Stimulated activated naive CD8-positive, alpha-beta T cell treated with anti-CD3 and anti-CD28 coated beads, Interleukin-15, amount 100 ng/mL, for 72 hours (primary cell): ENCODE measurements around the gene PLA2G3.
"Not testable (repeated sequence)": the region's sequence is repeated elsewhere in the genome, so short reads cannot be mapped to it uniquely, and the experiment has no call there.

ENCODE experiments used
- ATAC-seq: fragments of 150-1000 bp; cut with Tn5 transposase; 2 replicates; pipeline ENCODE4 v1.10.0; 2021; ENCODE audit warnings: mild to moderate bottlenecking, moderate library complexity
- DNase-seq, 2 donors: peaks; one replicate each; pipeline ENCODE4 v3.0.0; 2021 to 2022
- H3K27ac Mint-ChIP-seq, 2 donors: one replicate each; pipeline ENCODE4 v1.8.0; 2022; ENCODE audit warnings: mild to moderate bottlenecking in 2 of 2, mixed read lengths in 2 of 2, moderate library complexity in 2 of 2
- H3K27me3 Mint-ChIP-seq: one replicate; pipeline ENCODE4 v1.8.0; 2022; ENCODE audit warnings: mixed read lengths
- H3K4me1 Mint-ChIP-seq: one replicate; pipeline ENCODE4 v1.8.0; 2022; ENCODE audit warnings: mild to moderate bottlenecking, mixed read lengths
- H3K4me3 Mint-ChIP-seq, 2 donors: one replicate each; pipeline ENCODE4 v1.8.0; 2022; ENCODE audit warnings: mild to moderate bottlenecking in 2 of 2, mixed read lengths in 2 of 2, moderate library complexity in 1 of 2
- H3K9me3 Mint-ChIP-seq, 2 donors: one replicate each; pipeline ENCODE4 v1.8.0; 2022; ENCODE audit warnings: mixed read lengths in 2 of 2

The PLA2G3 gene

DNA sequence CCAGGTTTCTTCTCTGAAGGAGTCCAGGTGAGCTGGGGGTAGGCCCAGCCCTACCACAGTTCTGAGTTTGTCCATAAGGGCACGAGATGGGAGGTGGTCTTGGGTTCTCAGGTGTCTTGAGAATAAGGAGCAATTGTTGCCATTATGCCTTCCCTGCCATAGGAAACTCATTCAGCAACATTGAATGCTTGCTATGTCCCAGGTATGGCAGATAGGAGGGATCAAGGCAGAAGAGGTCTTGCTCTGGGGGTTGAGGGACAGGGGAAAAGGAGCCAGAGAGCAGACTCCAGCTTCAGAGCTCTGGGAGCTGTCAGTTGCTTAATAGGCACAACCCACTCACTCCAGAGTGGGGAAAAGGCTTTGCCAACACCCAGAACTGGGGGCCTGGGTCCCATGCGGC lies 37.2 kb downstream of the PLA2G3 start:
- ATAC-seq (no peak), DNase-seq (no peak)
- H3K9me3 Mint-ChIP-seq = no peaks in the 10 kb centered on the region
- no peak overlapping the region for H3K4me3 Mint-ChIP-seq
- H3K27me3 Mint-ChIP-seq = no peaks in the 10 kb centered on the region
- H3K27ac Mint-ChIP-seq = peak overlapping the region in 1 of 2 donors; percentile 42
- peaks cover 23% of the 10 kb centered on the region for H3K4me1 Mint-ChIP-seq

DNA sequence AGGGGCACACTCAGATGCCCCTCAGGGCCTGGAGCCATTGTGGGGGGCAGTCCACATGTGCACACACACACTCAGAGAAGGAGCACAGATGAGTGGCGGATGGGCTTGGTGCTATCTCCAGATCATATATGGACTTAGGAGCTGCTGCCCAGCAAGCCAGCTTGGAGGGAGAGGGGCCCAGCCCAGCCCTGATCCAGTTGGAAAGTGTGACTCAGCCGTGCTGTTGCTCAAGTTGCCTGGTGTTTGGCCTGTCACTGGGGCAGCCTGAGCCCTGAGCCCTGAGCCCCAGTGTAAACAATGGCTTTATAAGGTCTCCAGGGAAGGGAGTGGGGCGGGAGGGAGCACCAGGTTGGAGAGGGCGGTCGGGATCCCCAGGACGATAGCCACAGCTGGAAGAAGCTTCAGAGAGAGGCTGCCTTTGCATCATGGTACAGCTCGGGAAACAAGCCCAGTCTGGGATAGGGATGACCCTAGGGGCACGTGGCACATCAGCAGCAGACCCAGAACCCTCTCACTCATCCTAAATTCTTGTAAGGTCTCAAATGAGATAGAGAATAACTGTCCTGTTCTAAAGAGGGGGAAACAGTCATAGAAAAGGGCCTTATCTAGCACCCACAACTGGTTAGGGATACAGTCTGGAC lies 37.7 kb downstream of the PLA2G3 start:
- Mint-ChIP-seq H3K27me3 (no peaks in the 10 kb centered on the region), H3K4me1 (peaks cover 18% of the 10 kb centered on the region), H3K4me3 (no peak overlapping the region), H3K27ac (peak overlapping the region in 1 of 2 donors; percentile 42), H3K9me3 (no peaks in the 10 kb centered on the region)
- no peak for ATAC-seq
- no peak for DNase-seq

DNA sequence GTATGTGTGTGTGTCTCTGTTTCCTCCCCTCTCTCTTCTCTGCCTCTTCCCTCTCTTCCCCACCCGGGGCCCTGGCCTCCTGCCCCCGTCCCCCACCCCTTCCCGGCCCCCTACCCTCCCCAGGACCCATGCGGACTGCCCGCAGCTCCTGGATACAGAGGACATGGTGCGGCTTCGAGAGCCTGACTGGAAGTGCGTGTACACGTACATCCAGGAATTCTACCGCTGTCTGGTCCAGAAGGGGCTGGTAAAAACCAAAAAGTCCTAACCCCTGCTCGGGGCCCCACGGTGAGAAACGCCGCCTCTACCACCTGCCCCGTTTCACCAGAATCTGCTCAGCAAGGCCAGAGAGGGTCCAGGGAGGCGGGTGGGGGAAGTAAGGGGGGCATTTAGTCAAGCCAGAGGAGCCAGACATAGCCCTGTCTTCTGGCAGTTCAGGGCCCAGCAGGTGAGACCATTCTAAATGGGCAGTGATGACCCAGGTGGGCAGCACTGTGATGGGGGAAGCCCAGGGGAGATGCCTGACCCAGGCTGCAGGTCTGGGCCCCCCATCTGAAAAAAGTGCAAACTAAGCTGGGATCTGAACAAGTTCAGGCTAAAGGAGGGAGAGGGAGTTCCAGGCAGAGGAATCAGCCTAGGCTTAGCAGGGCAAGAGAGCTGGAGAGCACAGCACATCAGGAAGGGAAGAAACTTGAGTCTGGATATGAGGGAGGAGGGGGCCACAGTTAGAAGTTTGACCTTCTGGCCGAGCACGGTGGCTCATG lies 39.4 kb downstream of the PLA2G3 start:
- H3K9me3 Mint-ChIP-seq = no peaks in the 10 kb centered on the region
- DNase-seq = no peak
- no peak overlapping the region for H3K4me3 Mint-ChIP-seq
- no peak overlapping the region for H3K27ac Mint-ChIP-seq
- no peaks in the 10 kb centered on the region for H3K27me3 Mint-ChIP-seq
- no peak for ATAC-seq
- peaks cover 1% of the 10 kb centered on the region for H3K4me1 Mint-ChIP-seq

DNA sequence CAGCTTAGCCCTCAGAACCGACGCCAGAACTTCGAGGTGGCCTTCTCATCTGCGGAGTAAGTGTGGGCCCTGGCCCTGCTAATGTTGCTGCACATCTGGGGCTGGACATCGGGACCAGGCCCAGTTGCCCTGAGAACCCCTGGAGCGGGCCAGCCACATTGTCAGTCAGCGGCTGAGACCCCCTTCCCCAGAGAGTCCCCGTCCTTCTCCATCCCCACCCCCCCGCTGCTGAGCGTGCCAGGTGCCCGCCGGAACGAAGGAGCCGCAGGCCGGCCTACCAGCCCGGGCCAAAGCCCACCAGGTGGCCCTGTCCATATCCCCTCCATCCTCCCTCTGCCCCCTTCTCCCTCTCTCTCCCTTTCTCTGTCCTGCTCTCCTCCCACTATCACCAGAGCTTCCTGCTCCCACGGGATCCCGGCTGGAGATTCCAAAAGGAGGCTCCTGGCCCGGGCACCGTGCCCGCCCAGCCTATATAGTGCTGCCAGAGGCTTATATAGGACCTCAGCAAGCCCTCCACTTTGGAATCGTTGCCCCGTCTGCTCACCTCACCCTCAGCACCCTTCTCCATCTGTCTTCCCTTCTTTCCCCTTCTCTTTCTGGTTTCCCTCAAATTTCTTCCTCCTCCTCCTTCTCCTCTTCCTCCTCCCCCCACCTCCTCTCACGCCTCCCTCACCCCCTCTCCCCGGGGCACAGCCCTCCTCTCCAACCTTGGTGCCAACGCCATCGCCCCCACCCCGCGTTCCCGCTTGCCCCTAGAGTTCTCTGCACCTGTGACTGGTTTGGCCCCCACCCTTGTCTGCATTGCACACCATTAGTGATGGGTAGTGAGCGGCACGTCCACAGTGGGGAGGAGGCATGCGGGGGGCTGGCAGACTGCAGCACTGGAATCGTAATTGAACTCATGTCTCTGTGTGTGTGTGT lies 40.2 kb downstream of the PLA2G3 start:
- H3K27ac Mint-ChIP-seq = no peak overlapping the region
- H3K4me3 Mint-ChIP-seq = no peak overlapping the region
- H3K9me3 Mint-ChIP-seq = no peaks in the 10 kb centered on the region
- DNase-seq (no peak), ATAC-seq (peak; percentile 6)
- H3K4me1 Mint-ChIP-seq = no peaks in the 10 kb centered on the region
- no peaks in the 10 kb centered on the region for H3K27me3 Mint-ChIP-seq

DNA sequence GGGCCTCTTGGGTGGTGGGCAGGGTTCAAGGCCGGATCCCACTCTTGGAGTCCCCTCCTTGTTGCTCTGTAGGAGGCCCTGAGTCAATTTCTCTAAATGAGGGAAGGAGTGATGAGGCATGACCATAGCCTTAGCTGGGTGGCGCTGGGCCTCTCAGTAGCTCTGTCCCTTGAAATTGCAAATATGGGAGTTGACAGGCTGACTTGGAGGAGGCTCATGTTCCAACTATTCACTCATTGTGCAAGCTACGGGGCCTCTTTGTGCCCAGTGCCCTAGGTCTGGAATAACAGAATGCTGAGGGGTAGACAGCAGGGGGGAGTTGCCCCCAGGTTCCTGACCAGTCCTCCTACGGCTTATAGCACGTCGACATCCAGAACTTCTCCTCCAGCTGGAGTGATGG lies 40.9 kb downstream of the PLA2G3 start:
- ATAC-seq = no peak
- no peak for DNase-seq
- no peaks in the 10 kb centered on the region for H3K27me3 Mint-ChIP-seq
- H3K27ac Mint-ChIP-seq = no peak overlapping the region
- H3K9me3 Mint-ChIP-seq = no peaks in the 10 kb centered on the region
- no peak overlapping the region for H3K4me3 Mint-ChIP-seq
- H3K4me1 Mint-ChIP-seq = no peaks in the 10 kb centered on the region

DNA sequence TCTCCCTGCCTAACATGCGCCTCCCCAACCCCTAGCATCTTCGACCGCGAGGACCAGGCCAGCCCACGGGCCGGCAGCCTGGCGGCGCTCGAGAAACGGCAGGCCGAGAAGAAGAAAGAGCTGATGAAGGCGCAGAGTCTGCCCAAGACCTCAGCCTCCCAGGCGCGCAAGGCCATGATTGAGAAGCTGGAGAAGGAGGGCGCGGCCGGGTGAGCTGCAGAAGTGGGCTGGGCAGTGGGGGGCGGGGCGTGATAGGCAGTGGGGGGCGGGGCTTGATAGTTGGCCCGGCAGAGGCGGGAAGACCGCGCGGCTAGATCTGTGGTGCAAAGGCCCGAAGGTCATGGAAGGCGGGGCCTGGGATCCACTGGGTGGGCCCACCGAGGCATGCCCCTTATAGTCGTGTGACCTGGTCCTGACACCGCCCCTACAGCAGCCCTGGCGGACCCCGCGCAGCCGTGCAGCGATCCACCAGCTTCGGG lies 41.6 kb downstream of the PLA2G3 start:
- ATAC-seq = no peak
- Mint-ChIP-seq H3K4me3 (no peak overlapping the region), H3K27me3 (no peaks in the 10 kb centered on the region), H3K27ac (peak overlapping the region in 1 of 2 donors; percentile 90), H3K4me1 (no peaks in the 10 kb centered on the region), H3K9me3 (no peaks in the 10 kb centered on the region)
- DNase-seq = no peak

DNA sequence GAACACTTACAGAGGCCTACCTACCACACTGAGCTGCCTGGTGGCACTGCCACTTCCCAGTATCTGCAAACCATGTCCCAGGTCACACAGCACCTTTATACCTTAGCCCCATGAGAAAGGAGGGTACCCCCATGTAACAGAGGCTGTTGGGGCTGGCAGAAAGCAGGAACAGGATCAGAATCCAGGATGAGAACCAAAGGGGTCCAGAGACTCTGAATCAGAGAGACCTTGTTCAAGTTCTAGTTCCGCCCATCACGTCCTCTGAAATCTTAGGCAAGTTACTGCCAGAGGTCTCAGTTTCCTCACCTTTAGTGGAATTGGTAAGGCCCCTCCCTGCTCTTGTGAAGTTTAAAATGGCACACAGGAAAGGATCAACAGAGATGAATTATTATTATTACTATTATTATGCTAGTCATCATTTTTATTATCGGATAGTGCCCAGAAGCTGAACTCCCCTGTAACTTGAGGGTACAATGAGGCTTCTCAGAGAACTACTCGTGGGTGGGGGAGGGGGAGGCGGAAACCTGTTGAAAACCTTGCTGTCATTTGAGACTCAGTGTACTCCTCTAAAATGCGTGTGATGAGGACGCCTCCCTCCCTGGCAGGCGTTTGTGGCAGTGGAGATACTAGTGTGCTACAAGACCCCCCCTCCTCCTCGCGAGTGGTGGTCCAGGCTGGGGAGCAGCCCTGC lies 42.2 kb downstream of the PLA2G3 start:
- ATAC-seq = no peak
- Mint-ChIP-seq H3K4me3 (no peak overlapping the region), H3K27ac (peak overlapping the region in 1 of 2 donors; percentile 90), H3K9me3 (no peaks in the 10 kb centered on the region), H3K27me3 (no peaks in the 10 kb centered on the region), H3K4me1 (no peaks in the 10 kb centered on the region)
- no peak for DNase-seq

DNA sequence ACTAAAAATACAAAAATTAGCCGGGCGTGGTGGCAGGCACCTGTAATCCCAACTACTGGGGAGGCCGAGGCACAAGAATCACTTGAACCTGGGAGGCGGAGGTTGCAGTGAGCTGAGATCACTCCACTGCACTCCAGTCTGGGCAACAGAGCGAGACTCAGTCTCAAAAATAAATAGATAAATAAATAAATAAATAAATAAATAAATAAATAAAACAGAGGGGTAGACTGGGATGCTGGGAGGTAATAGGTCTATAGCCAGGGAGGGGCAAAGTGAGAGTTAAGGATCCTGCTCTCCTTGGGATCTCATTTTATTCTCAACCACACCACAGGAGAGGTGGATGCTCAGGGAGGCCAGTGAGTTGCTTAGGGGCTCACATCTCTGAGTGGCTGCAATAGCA lies 42.8 kb downstream of the PLA2G3 start:
- H3K27me3 Mint-ChIP-seq, H3K9me3 Mint-ChIP-seq, H3K4me3 Mint-ChIP-seq, DNase-seq, H3K27ac Mint-ChIP-seq, ATAC-seq, H3K4me1 Mint-ChIP-seq: not testable (repeated sequence)

DNA sequence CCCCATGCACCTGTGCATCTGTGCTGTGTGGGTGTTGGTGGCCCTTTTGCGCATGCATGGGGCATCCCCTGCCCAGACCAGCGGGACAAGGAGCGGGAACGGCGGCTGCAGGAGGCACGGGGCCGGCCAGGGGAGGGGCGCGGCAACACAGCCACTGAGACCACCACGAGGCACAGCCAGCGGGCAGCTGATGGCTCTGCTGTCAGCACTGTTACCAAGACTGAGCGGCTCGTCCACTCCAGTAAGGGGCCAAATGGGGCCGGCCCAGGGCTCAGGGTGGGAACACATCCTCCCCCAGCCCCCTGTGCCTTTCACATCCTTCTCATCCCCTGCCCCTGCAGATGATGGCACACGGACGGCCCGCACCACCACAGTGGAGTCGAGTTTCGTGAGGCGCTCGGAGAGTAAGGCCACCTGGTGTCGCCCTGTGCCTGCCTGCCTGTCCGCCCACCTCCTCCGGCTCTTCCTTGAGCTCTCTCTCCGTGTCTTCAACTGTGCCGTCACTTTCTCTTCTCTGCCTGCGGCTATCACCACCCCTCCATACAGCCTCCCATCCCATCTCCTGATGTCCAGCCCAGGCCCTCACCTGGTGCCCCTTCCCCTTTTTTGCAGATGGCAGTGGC lies 43.5 kb downstream of the PLA2G3 start:
- no peak overlapping the region for H3K4me3 Mint-ChIP-seq
- ATAC-seq (no peak), DNase-seq (no peak)
- no peaks in the 10 kb centered on the region for H3K27me3 Mint-ChIP-seq
- no peak overlapping the region for H3K27ac Mint-ChIP-seq
- no peaks in the 10 kb centered on the region for H3K9me3 Mint-ChIP-seq
- no peaks in the 10 kb centered on the region for H3K4me1 Mint-ChIP-seq

DNA sequence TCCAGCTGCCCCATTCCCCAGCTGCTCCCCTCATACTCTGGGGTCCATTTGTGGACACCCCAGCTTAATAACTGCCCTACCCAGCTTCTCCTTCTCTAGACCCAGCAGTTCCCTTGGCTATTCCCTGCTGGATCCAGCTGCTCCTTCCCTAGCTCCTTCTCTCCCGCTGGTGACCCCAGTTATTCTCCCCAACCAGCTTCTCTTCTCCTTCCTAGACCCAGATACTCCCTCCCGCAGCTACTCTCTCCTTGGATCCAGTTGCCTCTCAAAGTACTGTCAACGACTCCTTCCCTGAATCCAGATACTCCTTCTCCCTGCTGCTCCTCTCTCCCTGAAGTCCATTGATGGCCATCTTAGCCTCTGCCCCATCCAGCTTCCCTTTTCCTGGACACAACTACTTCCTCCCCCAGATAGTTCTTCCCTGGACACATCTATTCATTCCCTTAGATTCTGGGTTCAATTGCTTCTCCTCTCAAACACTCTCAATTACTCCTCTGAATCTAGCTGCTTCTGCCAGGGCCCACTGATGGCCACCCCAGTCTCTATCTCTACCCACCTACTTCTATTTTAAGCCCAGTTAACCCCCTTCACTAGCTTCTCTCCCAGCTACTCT lies 44.6 kb downstream of the PLA2G3 start:
- Mint-ChIP-seq H3K27ac (no peak overlapping the region), H3K27me3 (no peaks in the 10 kb centered on the region)
- ATAC-seq = no peak

DNA sequence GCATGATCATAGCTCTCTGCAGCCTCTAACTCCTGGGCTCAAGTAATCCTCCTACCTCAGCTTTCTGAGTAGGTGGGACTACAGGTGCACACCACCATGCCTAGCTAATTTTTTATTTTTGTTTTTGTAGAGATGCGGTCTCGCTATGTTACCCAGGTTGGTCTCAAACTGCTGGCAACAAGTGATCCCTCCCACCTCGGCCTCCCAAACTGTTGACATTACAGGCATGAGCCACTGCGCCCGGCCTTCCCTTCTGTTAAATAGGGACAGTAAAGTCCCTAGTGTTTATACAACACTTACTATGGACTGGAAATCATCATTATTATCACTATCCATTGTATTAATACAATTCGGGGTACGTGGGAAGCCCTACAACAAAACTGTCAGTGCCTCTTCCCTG lies 45.6 kb downstream of the PLA2G3 start:
- Mint-ChIP-seq H3K9me3 (no peaks in the 10 kb centered on the region), H3K27me3 (no peaks in the 10 kb centered on the region), H3K4me1 (no peaks in the 10 kb centered on the region), H3K27ac (peak overlapping the region in 1 of 2 donors; percentile 57), H3K4me3 (no peak overlapping the region)
- ATAC-seq (no peak), DNase-seq (no peak)

More for the DNA sequence above, 44.6 kb downstream of the PLA2G3 start:
- DNase-seq = no peak
- H3K4me1 Mint-ChIP-seq = no peaks in the 10 kb centered on the region
- no peaks in the 10 kb centered on the region for H3K9me3 Mint-ChIP-seq
- H3K4me3 Mint-ChIP-seq = no peak overlapping the region

DNA sequence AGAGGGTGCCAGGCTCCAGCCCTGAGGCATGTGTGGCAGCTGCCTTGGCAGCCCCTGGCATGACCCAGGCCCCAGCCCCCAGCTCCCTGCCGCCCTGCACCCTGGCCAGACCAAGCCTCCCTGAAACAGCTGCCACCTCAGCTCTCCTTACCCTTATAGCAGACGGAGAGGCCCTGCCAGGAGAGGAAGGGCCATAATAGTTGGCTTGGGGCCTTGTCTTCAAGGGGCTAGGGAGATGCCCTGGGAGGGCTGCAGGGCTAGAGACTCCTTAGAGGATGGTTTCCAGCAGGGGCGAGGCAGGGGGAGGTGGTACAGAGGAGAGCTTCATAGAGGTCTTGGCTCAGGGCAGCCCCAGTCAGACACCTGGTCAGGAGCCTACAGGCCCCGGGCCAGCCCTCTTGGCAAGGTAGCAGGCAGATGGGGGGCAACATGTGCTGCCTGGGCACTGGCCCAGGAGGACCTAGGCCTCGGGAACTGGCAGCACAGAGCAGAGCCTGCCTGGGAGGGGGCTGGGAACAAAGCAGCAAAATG lies 46.2 kb downstream of the PLA2G3 start:
- ATAC-seq = no peak
- DNase-seq = no peak
- Mint-ChIP-seq H3K4me1 (no peaks in the 10 kb centered on the region), H3K27me3 (no peaks in the 10 kb centered on the region), H3K27ac (no peak overlapping the region), H3K4me3 (no peak overlapping the region), H3K9me3 (no peaks in the 10 kb centered on the region)

DNA sequence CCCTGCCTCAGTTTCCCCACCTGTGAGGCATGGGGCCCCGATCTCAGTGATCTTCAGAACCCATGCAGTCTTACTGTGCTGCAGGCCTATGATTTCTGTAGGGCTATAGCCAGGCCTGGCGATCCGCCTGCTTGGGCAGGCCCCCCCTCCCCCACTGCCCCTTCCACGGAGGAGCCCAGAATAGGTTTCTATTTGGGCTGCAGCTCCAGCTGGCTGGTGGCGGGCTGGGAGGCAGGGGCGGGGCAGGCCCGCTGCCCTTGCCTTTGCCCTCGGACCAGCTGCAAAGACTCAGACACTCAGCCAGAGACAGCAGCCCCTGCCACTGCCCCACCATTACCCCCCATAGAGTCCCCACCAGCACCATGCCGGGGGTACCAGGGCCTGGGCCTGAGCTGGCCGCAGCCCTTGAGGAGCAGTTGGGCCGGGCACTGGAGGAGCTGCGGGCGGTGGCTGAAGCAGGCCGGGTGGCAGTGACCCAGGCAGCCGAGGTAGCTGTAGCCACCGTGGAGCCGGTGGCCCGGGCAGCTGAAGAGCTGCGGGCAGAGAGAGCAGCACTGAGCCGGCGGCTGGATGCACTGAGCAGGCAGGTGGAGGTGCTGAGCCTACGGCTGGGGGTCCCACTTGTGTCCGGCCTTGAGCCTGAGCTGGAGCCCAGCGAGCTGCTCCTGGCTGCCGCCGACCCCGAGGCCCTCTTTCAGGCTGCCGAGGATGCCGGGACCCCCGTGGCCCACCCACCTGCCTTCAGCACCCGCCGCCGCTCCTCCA lies 47.0 kb downstream of the PLA2G3 start:
- no peak overlapping the region for H3K4me3 Mint-ChIP-seq
- no peaks in the 10 kb centered on the region for H3K4me1 Mint-ChIP-seq
- no peak for ATAC-seq
- no peak for DNase-seq
- no peaks in the 10 kb centered on the region for H3K27me3 Mint-ChIP-seq
- no peaks in the 10 kb centered on the region for H3K9me3 Mint-ChIP-seq
- no peak overlapping the region for H3K27ac Mint-ChIP-seq

DNA sequence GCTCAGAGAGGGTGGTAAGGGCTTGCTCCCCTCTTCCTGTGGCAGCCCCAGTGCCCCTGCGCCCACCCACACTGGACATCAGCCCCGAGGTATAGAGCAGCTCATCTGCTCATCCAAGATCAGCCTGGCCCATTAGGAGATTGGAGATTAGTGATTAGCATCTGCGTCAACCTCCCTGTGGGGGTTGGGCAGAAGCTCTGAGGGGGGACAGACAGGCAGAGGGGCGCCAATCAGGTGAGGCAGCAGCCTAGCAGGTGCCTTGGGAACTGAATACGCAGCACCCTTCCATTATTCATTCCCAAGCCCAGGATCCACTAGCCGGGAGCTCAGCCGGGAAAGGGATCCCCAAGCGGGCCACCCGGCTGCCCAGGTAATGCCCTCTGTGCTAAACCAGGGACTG lies 48.1 kb downstream of the PLA2G3 start:
- H3K27ac Mint-ChIP-seq = peak overlapping the region in 1 of 2 donors; percentile 3
- H3K9me3 Mint-ChIP-seq = no peaks in the 10 kb centered on the region
- H3K27me3 Mint-ChIP-seq = no peaks in the 10 kb centered on the region
- ATAC-seq (no peak), DNase-seq (no peak)
- no peaks in the 10 kb centered on the region for H3K4me1 Mint-ChIP-seq
- H3K4me3 Mint-ChIP-seq = no peak overlapping the region
